H7 (cell line): Measurements from ENCODE around the gene BTG4. TPM values are rescaled to one million over a fixed set of nuclear protein-coding genes. Genes with fewer than 3 reads are reported as not detected.
A peak's percentile ranks its signal among the peaks of the same experiment; 100 is the strongest.

Source experiments
- DNase-seq: peaks from one replicate; pipeline ENCODE4 v3.0.0; 2012
- H3K27me3 ChIP-seq: 2 replicates; pipeline ENCODE4 v1.6.0; 2011; ENCODE audit warnings: mild to moderate bottlenecking, low read length; ENCODE audit not compliant: control insufficient read depth, insufficient read depth
- H3K36me3 ChIP-seq: replicated peaks from 2 replicates; pipeline ENCODE4 v1.5.1; 2011; ENCODE audit warnings: low read length; ENCODE audit not compliant: control insufficient read depth, insufficient read depth
- H3K4me3 ChIP-seq: 2 replicates; pipeline ENCODE4 v1.5.1; 2011; ENCODE audit warnings: low read depth, mild to moderate bottlenecking, control low read depth, low read length, moderate library complexity; ENCODE audit not compliant: insufficient read depth
- total RNA-seq: library from RNA; depleted of rRNA; stranded (reverse); fragments of >200 nt; shearing (Covaris generic); gene quantifications from 2 replicates; pipeline ENCODE4 v1.2.3, GENCODE V29; 2014; rRNA removed

The BTG4 gene
- not detected in 2 replicates for total RNA-seq

- H3K36me3 ChIP-seq: no peaks in the 10 kb centered on the region
- H3K27me3 ChIP-seq: peaks cover 34% of the 10 kb centered on the region
- peak within 1 kb of the TSS; percentile 58 for H3K4me3 ChIP-seq
- DNase-seq: peak; percentile 75
These were observed at the start of gene BTG4 for GRCh38 chr11:111512296-111513239. BTG4 (minus strand) TSS chr11:111512386; CDS start chr11:111498776, 13,610 bp downstream.

- H3K4me3 ChIP-seq: no peak overlapping the region
- H3K36me3 ChIP-seq: no peaks in the 10 kb centered on the region
- no peaks in the 10 kb centered on the region for H3K27me3 ChIP-seq
- peak; percentile 22 for DNase-seq
These were observed 49.7 kb upstream of the BTG4 start for GRCh38 chr11:111561791-111562325.

- DNase-seq: no peak
- no peaks in the 10 kb centered on the region for H3K27me3 ChIP-seq
- no peaks in the 10 kb centered on the region; the same call in 1 of the 2 replicates for H3K36me3 ChIP-seq
- no peak overlapping the region for H3K4me3 ChIP-seq
These were observed 49.1 kb upstream of the BTG4 start for GRCh38 chr11:111561306-111561705.

GRCh38 chr11:111560800-111561199 lies 48.6 kb upstream of the BTG4 start:
- no peak for DNase-seq
- H3K27me3 ChIP-seq: no peaks in the 10 kb centered on the region
- H3K4me3 ChIP-seq: no peak overlapping the region
- H3K36me3 ChIP-seq: no peaks in the 10 kb centered on the region; the same call in 1 of the 2 replicates

GRCh38 chr11:111559800-111560464 lies 47.7 kb upstream of the BTG4 start:
- DNase-seq: no peak
- H3K27me3 ChIP-seq: no peaks in the 10 kb centered on the region
- H3K36me3 ChIP-seq: no peaks in the 10 kb centered on the region; the same call in 1 of the 2 replicates
- H3K4me3 ChIP-seq: no peak overlapping the region

GRCh38 chr11:111557425-111558111 lies 45.4 kb upstream of the BTG4 start:
- Histone ChIP-seq H3K4me3 (no peak overlapping the region), H3K36me3 (no peaks in the 10 kb centered on the region; the same call in 1 of the 2 replicates), H3K27me3 (no peaks in the 10 kb centered on the region)
- no peak for DNase-seq

GRCh38 chr11:111555255-111555654 lies 43.1 kb upstream of the BTG4 start:
- H3K36me3 ChIP-seq: no peaks in the 10 kb centered on the region; the same call in 1 of the 2 replicates
- DNase-seq: no peak
- no peak overlapping the region for H3K4me3 ChIP-seq
- H3K27me3 ChIP-seq: no peaks in the 10 kb centered on the region

- no peak for DNase-seq
- H3K36me3 ChIP-seq: no peaks in the 10 kb centered on the region; the same call in 1 of the 2 replicates
- no peaks in the 10 kb centered on the region for H3K27me3 ChIP-seq
- no peak overlapping the region for H3K4me3 ChIP-seq
These were observed 42.3 kb upstream of the BTG4 start for GRCh38 chr11:111554532-111554931.

- H3K27me3 ChIP-seq: no peaks in the 10 kb centered on the region
- H3K36me3 ChIP-seq: no peaks in the 10 kb centered on the region
- H3K4me3 ChIP-seq: no peak overlapping the region
- no peak for DNase-seq
These were observed 38.1 kb upstream of the BTG4 start for GRCh38 chr11:111550258-111550657.

GRCh38 chr11:111549869-111550203 lies 37.6 kb upstream of the BTG4 start:
- no peaks in the 10 kb centered on the region for H3K27me3 ChIP-seq
- no peak for DNase-seq
- H3K36me3 ChIP-seq: no peaks in the 10 kb centered on the region
- no peak overlapping the region for H3K4me3 ChIP-seq

- Histone ChIP-seq H3K27me3 (no peaks in the 10 kb centered on the region), H3K4me3 (no peak overlapping the region)
These were observed 37.1 kb upstream of the BTG4 start for GRCh38 chr11:111549196-111549868.

GRCh38 chr11:111548525-111548924 lies 36.3 kb upstream of the BTG4 start:
- Histone ChIP-seq H3K36me3 (no peaks in the 10 kb centered on the region), H3K4me3 (no peak overlapping the region), H3K27me3 (peaks cover 2% of the 10 kb centered on the region; the same call in 1 of the 2 replicates)
- DNase-seq: no peak

More at GRCh38 chr11:111549196-111549868, 37.1 kb upstream of the BTG4 start:
- DNase-seq: no peak
- no peaks in the 10 kb centered on the region for H3K36me3 ChIP-seq

GRCh38 chr11:111542606-111543275 lies 30.6 kb upstream of the BTG4 start:
- DNase-seq: no peak
- H3K4me3 ChIP-seq: no peak overlapping the region
- no peaks in the 10 kb centered on the region for H3K36me3 ChIP-seq
- peaks cover 49% of the 10 kb centered on the region for H3K27me3 ChIP-seq
